HL-60/S4 treated with retinoic acid at 250 ng/mL for 4 days and 3 days (cell line): ENCODE data around the gene HSPG2.

ENCODE experiments used
- in situ Hi-C: fragments of 300-500 bp; cut with MboI; formaldehyde crosslinking; loops from 2 replicates; pipeline ENCODE4 v1.7.0; 2022; ENCODE audit warnings: low sequenced_read_pairs

HSPG2 gene

GRCh38 chr1:21849909-21850576 is 87.1 kb downstream of the HSPG2 start:
- in situ Hi-C loops: no loop called here

GRCh38 chr1:21848524-21849174 is 88.5 kb downstream of the HSPG2 start:
- in situ Hi-C loops: no loop called here

GRCh38 chr1:21847223-21848205 is 89.6 kb downstream of the HSPG2 start:
- in situ Hi-C loops: no loop called here

- in situ Hi-C loops: no loop called here
Observed at GRCh38 chr1:21845646-21846641, 91.2 kb downstream of the HSPG2 start.

- in situ Hi-C loops: no loop called here
Observed at GRCh38 chr1:21843996-21844395, 93.1 kb downstream of the HSPG2 start.

GRCh38 chr1:21843208-21843607 is 93.9 kb downstream of the HSPG2 start:
- in situ Hi-C loops: no loop called here

GRCh38 chr1:21842606-21843162 is 94.4 kb downstream of the HSPG2 start:
- in situ Hi-C loops: no loop called here

GRCh38 chr1:21841852-21842466 is 95.2 kb downstream of the HSPG2 start:
- in situ Hi-C loops: no loop called here

- in situ Hi-C loops: no loop called here
Observed at GRCh38 chr1:21840981-21841380, 96.1 kb downstream of the HSPG2 start.

GRCh38 chr1:21839337-21840037 is 97.6 kb downstream of the HSPG2 start:
- in situ Hi-C loops: no loop called here

- in situ Hi-C loops: no loop called here
Observed at GRCh38 chr1:21838359-21839157, 98.6 kb downstream of the HSPG2 start.

GRCh38 chr1:21837476-21837875 is 99.6 kb downstream of the HSPG2 start:
- in situ Hi-C loops: no loop called here

- in situ Hi-C loops: no loop called here
Observed at GRCh38 chr1:21836729-21837128, 100.4 kb downstream of the HSPG2 start.

- in situ Hi-C loops: no loop called here
Observed at GRCh38 chr1:21836010-21836409, 101.1 kb downstream of the HSPG2 start.

GRCh38 chr1:21834666-21835065 is 102.4 kb downstream of the HSPG2 start:
- in situ Hi-C loops: no loop called here

GRCh38 chr1:21834094-21834493 is 103.0 kb downstream of the HSPG2 start:
- in situ Hi-C loops: no loop called here

GRCh38 chr1:21833392-21833976 is 103.6 kb downstream of the HSPG2 start:
- in situ Hi-C loops: no loop called here

GRCh38 chr1:21831454-21831970 is 105.6 kb downstream of the HSPG2 start:
- in situ Hi-C loops: no loop called here
